SK-N-SH (cell line): ENCODE data around the gene ZNF548.

ENCODE experiments used
- RCOR1 ChIP-seq: fragments of 150-350 bp; IDR thresholded peaks from 2 replicates; pipeline ENCODE4 v1.6.1; 2017; ENCODE audit warnings: antibody characterized with exemption, low read length
- TF ChIP-seq, protein P1 (sequence below): fragments of 150-350 bp; IDR thresholded peaks from 2 replicates; pipeline ENCODE4 v1.6.1; 2017; ENCODE audit warnings: antibody characterized with exemption, low read length, low read depth, borderline replicate concordance
- TF ChIP-seq, protein P2 (sequence below): fragments of 200-600 bp; sonication (generic); IDR thresholded peaks from 2 replicates; pipeline ENCODE4 v1.6.1; 2017; ENCODE audit warnings: antibody characterized with exemption, mild to moderate bottlenecking, moderate library complexity
- TF ChIP-seq, protein P3 (sequence below): IDR thresholded peaks from 2 replicates; pipeline ENCODE4 v1.4.0; 2012; ENCODE audit warnings: low read depth

DNA sequence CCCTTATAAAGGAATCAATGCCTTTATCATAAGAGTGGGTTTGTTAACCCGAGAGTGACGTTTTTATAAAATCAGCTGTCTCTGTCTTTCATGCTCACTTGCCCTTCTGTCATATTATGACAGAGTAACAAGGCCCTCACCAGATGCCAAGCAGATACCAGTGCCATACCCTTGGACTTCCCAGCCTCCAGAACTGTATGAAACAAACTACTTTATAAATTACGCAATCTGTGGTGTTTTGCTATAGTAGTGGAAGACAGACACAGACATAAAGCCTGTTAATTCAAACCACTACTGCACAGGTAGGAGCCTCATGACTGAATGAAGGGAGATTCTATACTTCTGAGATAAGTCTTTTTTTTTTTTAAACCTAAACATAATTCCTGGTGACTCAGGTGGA lies 62.7 kb downstream of the ZNF548 start:
- no peak for TF ChIP-seq RCOR1
- TF ChIP-seq, protein P1, sequence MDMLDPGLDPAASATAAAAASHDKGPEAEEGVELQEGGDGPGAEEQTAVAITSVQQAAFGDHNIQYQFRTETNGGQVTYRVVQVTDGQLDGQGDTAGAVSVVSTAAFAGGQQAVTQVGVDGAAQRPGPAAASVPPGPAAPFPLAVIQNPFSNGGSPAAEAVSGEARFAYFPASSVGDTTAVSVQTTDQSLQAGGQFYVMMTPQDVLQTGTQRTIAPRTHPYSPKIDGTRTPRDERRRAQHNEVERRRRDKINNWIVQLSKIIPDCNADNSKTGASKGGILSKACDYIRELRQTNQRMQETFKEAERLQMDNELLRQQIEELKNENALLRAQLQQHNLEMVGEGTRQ: no peak
- TF ChIP-seq, protein P2, sequence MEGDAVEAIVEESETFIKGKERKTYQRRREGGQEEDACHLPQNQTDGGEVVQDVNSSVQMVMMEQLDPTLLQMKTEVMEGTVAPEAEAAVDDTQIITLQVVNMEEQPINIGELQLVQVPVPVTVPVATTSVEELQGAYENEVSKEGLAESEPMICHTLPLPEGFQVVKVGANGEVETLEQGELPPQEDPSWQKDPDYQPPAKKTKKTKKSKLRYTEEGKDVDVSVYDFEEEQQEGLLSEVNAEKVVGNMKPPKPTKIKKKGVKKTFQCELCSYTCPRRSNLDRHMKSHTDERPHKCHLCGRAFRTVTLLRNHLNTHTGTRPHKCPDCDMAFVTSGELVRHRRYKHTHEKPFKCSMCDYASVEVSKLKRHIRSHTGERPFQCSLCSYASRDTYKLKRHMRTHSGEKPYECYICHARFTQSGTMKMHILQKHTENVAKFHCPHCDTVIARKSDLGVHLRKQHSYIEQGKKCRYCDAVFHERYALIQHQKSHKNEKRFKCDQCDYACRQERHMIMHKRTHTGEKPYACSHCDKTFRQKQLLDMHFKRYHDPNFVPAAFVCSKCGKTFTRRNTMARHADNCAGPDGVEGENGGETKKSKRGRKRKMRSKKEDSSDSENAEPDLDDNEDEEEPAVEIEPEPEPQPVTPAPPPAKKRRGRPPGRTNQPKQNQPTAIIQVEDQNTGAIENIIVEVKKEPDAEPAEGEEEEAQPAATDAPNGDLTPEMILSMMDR: no peak
- TF ChIP-seq, protein P3, sequence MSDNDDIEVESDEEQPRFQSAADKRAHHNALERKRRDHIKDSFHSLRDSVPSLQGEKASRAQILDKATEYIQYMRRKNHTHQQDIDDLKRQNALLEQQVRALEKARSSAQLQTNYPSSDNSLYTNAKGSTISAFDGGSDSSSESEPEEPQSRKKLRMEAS: no peak
